Measurements from ENCODE around the gene COL18A1.

The COL18A1 gene

DNA sequence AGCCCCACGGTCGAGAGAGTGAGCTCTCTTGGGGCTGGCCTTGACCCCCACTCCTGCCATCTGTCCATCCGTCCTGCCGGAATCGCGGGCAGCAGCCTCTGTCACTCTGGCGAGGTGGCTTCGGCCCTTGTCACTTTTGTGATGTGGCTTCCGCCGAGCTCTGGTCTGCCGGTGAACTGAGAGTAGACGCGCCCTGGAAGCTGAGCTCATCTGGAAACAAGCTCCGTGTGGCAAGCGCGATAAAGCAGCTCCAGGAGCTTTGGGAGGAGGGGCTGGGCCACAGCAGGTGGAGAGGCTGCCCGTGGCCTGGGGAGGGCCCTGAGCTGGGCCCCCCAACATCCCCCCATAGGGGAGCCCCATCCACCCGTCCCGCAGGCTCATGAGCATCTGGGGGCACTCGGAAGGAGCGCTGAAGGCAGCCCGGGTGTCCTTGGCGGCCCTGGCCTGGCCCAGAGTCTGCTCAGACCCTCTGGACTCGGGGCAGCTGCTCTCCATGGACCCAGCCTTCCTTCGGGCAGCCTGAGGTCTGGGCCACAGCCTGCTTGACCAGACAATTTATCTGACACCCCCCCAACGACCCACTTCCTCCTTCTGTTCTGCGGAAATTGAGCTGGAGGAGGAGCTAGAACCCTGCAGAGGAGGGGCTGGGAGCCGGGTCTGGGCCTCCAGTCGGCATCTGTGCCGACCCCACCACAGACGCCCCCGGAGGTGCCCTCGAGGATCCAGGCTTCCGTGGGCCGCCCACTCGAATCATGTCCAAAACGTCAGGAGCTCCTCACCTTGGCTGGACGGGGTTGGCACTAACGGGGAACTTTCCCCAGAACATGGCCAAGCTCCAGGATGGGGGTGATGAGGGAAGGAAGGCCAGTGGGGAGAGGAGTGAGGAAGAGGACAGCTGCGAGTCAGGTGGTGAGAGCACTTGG is 78.2 kb downstream of the COL18A1 start:
- Histone ChIP-seq H3K36me3 (ENCODE audit: insufficient read depth, low read length) (peaks cover 3% of the 10 kb centered on the region), H3K4me3 (ENCODE audit: low read depth in 1 of 2, low read length in 2 of 2) (no peak overlapping the region)

GRCh38 chr21:45484318-45484717 is 79.4 kb downstream of the COL18A1 start:
- Histone ChIP-seq H3K27ac (ENCODE audit: low read depth, low read length) (no peak overlapping the region), H3K9me3 (ENCODE audit: low read length) (no peaks in the 10 kb centered on the region), H3K9ac (ENCODE audit: low read length) (no peak overlapping the region), H3K4me1 (ENCODE audit: insufficient read depth, low read length) (no peaks in the 10 kb centered on the region), H3K36me3 (ENCODE audit: insufficient read depth, low read length) (peaks cover 2% of the 10 kb centered on the region), H3K27me3 (ENCODE audit: control insufficient read depth in 1 of 2, insufficient read depth in 2 of 2, low read length in 2 of 2) (no peaks in the 10 kb centered on the region), H3K4me3 (ENCODE audit: low read depth in 1 of 2, low read length in 2 of 2) (no peak overlapping the region)

More for the DNA sequence above, 78.2 kb downstream of the COL18A1 start:
- Histone ChIP-seq H3K27ac (ENCODE audit: low read depth, low read length) (no peak overlapping the region), H3K27me3 (ENCODE audit: control insufficient read depth in 1 of 2, insufficient read depth in 2 of 2, low read length in 2 of 2) (no peaks in the 10 kb centered on the region), H3K9me3 (ENCODE audit: low read length) (no peaks in the 10 kb centered on the region), H3K9ac (ENCODE audit: low read length) (no peak overlapping the region), H3K4me1 (ENCODE audit: insufficient read depth, low read length) (peaks cover 3% of the 10 kb centered on the region)

GRCh38 chr21:45485686-45486442 is 80.9 kb downstream of the COL18A1 start:
- Histone ChIP-seq H3K9ac (ENCODE audit: low read length) (no peak overlapping the region), H3K4me3 (ENCODE audit: low read depth in 1 of 2, low read length in 2 of 2) (no peak overlapping the region), H3K27ac (ENCODE audit: low read depth, low read length) (no peak overlapping the region), H3K36me3 (ENCODE audit: insufficient read depth, low read length) (no peaks in the 10 kb centered on the region), H3K4me1 (ENCODE audit: insufficient read depth, low read length) (no peaks in the 10 kb centered on the region), H3K27me3 (ENCODE audit: control insufficient read depth in 1 of 2, insufficient read depth in 2 of 2, low read length in 2 of 2) (no peaks in the 10 kb centered on the region), H3K9me3 (ENCODE audit: low read length) (no peaks in the 10 kb centered on the region)

- H3K27ac ChIP-seq (ENCODE audit: low read depth, low read length): no peak overlapping the region
- H3K4me3 ChIP-seq (ENCODE audit: low read depth in 1 of 2, low read length in 2 of 2): no peak overlapping the region
- H3K9me3 ChIP-seq (ENCODE audit: low read length): no peaks in the 10 kb centered on the region
- no peaks in the 10 kb centered on the region for H3K36me3 ChIP-seq (ENCODE audit: insufficient read depth, low read length)
- H3K9ac ChIP-seq (ENCODE audit: low read length): no peak overlapping the region
- no peaks in the 10 kb centered on the region for H3K4me1 ChIP-seq (ENCODE audit: insufficient read depth, low read length)
- H3K27me3 ChIP-seq (ENCODE audit: control insufficient read depth in 1 of 2, insufficient read depth in 2 of 2, low read length in 2 of 2): no peaks in the 10 kb centered on the region
Measured at GRCh38 chr21:45486443-45487160, 81.6 kb downstream of the COL18A1 start.

- H3K4me3 ChIP-seq (ENCODE audit: low read depth in 1 of 2, low read length in 2 of 2): no peak overlapping the region
- no peak overlapping the region for H3K27ac ChIP-seq (ENCODE audit: low read depth, low read length)
- H3K27me3 ChIP-seq (ENCODE audit: control insufficient read depth in 1 of 2, insufficient read depth in 2 of 2, low read length in 2 of 2): no peaks in the 10 kb centered on the region
- H3K9me3 ChIP-seq (ENCODE audit: low read length): no peaks in the 10 kb centered on the region
- no peak overlapping the region for H3K9ac ChIP-seq (ENCODE audit: low read length)
- no peaks in the 10 kb centered on the region for H3K4me1 ChIP-seq (ENCODE audit: insufficient read depth, low read length)
- no peaks in the 10 kb centered on the region for H3K36me3 ChIP-seq (ENCODE audit: insufficient read depth, low read length)
Measured at GRCh38 chr21:45487161-45487806, 82.3 kb downstream of the COL18A1 start.

- H3K27me3 ChIP-seq (ENCODE audit: control insufficient read depth in 1 of 2, insufficient read depth in 2 of 2, low read length in 2 of 2): no peaks in the 10 kb centered on the region
- no peak overlapping the region for H3K4me3 ChIP-seq (ENCODE audit: low read depth in 1 of 2, low read length in 2 of 2)
- no peaks in the 10 kb centered on the region for H3K9me3 ChIP-seq (ENCODE audit: low read length)
- no peak overlapping the region for H3K9ac ChIP-seq (ENCODE audit: low read length)
- no peaks in the 10 kb centered on the region for H3K36me3 ChIP-seq (ENCODE audit: insufficient read depth, low read length)
- no peaks in the 10 kb centered on the region for H3K4me1 ChIP-seq (ENCODE audit: insufficient read depth, low read length)
- no peak overlapping the region for H3K27ac ChIP-seq (ENCODE audit: low read depth, low read length)
Measured at GRCh38 chr21:45487891-45488600, 83.1 kb downstream of the COL18A1 start.

GRCh38 chr21:45488931-45489721 is 84.2 kb downstream of the COL18A1 start:
- Histone ChIP-seq H3K9ac (ENCODE audit: low read length) (no peak overlapping the region), H3K4me3 (ENCODE audit: low read depth in 1 of 2, low read length in 2 of 2) (no peak overlapping the region), H3K36me3 (ENCODE audit: insufficient read depth, low read length) (no peaks in the 10 kb centered on the region), H3K4me1 (ENCODE audit: insufficient read depth, low read length) (no peaks in the 10 kb centered on the region), H3K27ac (ENCODE audit: low read depth, low read length) (no peak overlapping the region), H3K9me3 (ENCODE audit: low read length) (no peaks in the 10 kb centered on the region), H3K27me3 (ENCODE audit: control insufficient read depth in 1 of 2, insufficient read depth in 2 of 2, low read length in 2 of 2) (no peaks in the 10 kb centered on the region)

GRCh38 chr21:45489722-45489982 is 84.7 kb downstream of the COL18A1 start:
- no peaks in the 10 kb centered on the region for H3K27me3 ChIP-seq (ENCODE audit: control insufficient read depth in 1 of 2, insufficient read depth in 2 of 2, low read length in 2 of 2)
- no peak overlapping the region for H3K27ac ChIP-seq (ENCODE audit: low read depth, low read length)
- no peaks in the 10 kb centered on the region for H3K36me3 ChIP-seq (ENCODE audit: insufficient read depth, low read length)
- no peak overlapping the region for H3K4me3 ChIP-seq (ENCODE audit: low read depth in 1 of 2, low read length in 2 of 2)
- H3K4me1 ChIP-seq (ENCODE audit: insufficient read depth, low read length): no peaks in the 10 kb centered on the region
- no peaks in the 10 kb centered on the region for H3K9me3 ChIP-seq (ENCODE audit: low read length)
- H3K9ac ChIP-seq (ENCODE audit: low read length): no peak overlapping the region

DNA sequence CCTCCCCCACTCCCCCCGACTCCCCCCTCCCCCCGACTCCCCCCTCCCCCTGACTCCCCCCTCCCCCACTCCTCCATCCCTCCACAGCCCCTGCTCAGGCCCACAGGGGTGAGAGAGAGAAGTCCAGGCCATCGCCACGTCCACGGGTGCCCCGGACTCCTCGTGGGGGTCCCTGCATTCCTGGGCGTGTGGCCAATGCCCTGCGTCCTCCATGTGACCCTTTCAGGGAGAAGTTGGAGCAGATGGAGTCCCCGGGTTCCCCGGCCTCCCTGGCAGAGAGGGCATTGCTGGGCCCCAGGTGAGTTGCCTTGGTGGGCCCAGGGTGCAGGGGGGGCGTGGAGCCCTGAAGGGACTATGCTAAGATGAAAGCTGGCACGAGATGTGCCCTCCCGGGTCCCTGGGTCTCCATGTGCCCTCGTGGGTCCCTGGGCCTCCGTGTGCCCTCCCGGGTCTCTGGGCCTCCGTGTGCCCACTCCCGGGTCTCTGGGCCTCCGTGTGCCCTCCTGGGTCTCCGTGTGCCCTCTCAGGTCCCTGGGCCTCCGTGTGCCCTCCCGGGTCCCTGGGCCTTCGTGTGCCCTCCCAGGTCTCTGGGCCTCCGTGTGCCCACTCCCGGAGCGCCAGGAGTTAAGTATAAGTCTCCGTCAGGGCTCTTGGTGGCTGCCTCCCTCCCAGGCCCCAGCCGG is 85.2 kb downstream of the COL18A1 start:
- no peak overlapping the region for H3K4me3 ChIP-seq (ENCODE audit: low read depth in 1 of 2, low read length in 2 of 2)
- no peaks in the 10 kb centered on the region for H3K36me3 ChIP-seq (ENCODE audit: insufficient read depth, low read length)
- no peak overlapping the region for H3K27ac ChIP-seq (ENCODE audit: low read depth, low read length)

GRCh38 chr21:45491056-45491455 is 86.1 kb downstream of the COL18A1 start:
- Histone ChIP-seq H3K27ac (ENCODE audit: low read depth, low read length) (no peak overlapping the region), H3K4me3 (ENCODE audit: low read depth in 1 of 2, low read length in 2 of 2) (no peak overlapping the region), H3K4me1 (ENCODE audit: insufficient read depth, low read length) (no peaks in the 10 kb centered on the region), H3K9me3 (ENCODE audit: low read length) (no peaks in the 10 kb centered on the region), H3K36me3 (ENCODE audit: insufficient read depth, low read length) (peaks cover 7% of the 10 kb centered on the region), H3K27me3 (ENCODE audit: control insufficient read depth in 1 of 2, insufficient read depth in 2 of 2, low read length in 2 of 2) (no peaks in the 10 kb centered on the region), H3K9ac (ENCODE audit: low read length) (no peak overlapping the region)

More for the DNA sequence above, 85.2 kb downstream of the COL18A1 start:
- Histone ChIP-seq H3K9me3 (ENCODE audit: low read length) (no peaks in the 10 kb centered on the region), H3K27me3 (ENCODE audit: control insufficient read depth in 1 of 2, insufficient read depth in 2 of 2, low read length in 2 of 2) (no peaks in the 10 kb centered on the region), H3K4me1 (ENCODE audit: insufficient read depth, low read length) (no peaks in the 10 kb centered on the region), H3K9ac (ENCODE audit: low read length) (no peak overlapping the region)
